GM18526 (cell line): Measurements from ENCODE around the gene LAMC3.

ENCODE experiments used
- POLR2A ChIP-seq: IDR thresholded peaks from 3 replicates; pipeline ENCODE4 v1.6.1; 2011; ENCODE audit not compliant: insufficient read length; ENCODE audit errors: extremely low read depth

Gene LAMC3

GRCh38 chr9:131092548-131093440, 83.8 kb downstream of the LAMC3 start:
- TF ChIP-seq POLR2A = no peak

GRCh38 chr9:131094015-131094414, 85.0 kb downstream of the LAMC3 start:
- TF ChIP-seq POLR2A = no peak

GRCh38 chr9:131094622-131095021, 85.6 kb downstream of the LAMC3 start:
- TF ChIP-seq POLR2A = no peak

GRCh38 chr9:131095666-131096268, 86.8 kb downstream of the LAMC3 start:
- TF ChIP-seq POLR2A = no peak

- no peak for TF ChIP-seq POLR2A
Observed at GRCh38 chr9:131096269-131097125, 87.5 kb downstream of the LAMC3 start, which contains the start of gene AIF1L. AIF1L (plus strand) TSS chr9:131096531; CDS start chr9:131096630, 99 bp downstream.

- TF ChIP-seq POLR2A = no peak
Observed at GRCh38 chr9:131097126-131097947, 88.4 kb downstream of the LAMC3 start.

GRCh38 chr9:131097948-131098278, 88.9 kb downstream of the LAMC3 start:
- no peak for TF ChIP-seq POLR2A

- TF ChIP-seq POLR2A = no peak
Observed at GRCh38 chr9:131098391-131099101, 89.6 kb downstream of the LAMC3 start.

- no peak for TF ChIP-seq POLR2A
Observed at GRCh38 chr9:131099102-131099606, 90.2 kb downstream of the LAMC3 start.

- TF ChIP-seq POLR2A = no peak
Observed at GRCh38 chr9:131100445-131100844, 91.5 kb downstream of the LAMC3 start.

GRCh38 chr9:131101207-131101964, 92.4 kb downstream of the LAMC3 start:
- no peak for TF ChIP-seq POLR2A

GRCh38 chr9:131103024-131103423, 94.0 kb downstream of the LAMC3 start:
- TF ChIP-seq POLR2A = no peak

- TF ChIP-seq POLR2A = no peak
Observed at GRCh38 chr9:131103535-131103934, 94.6 kb downstream of the LAMC3 start.

- TF ChIP-seq POLR2A = no peak
Observed at GRCh38 chr9:131104016-131104740, 95.2 kb downstream of the LAMC3 start.
